ENCODE data around the gene RUSC2.
"Not testable (repeated sequence)": the region's sequence is repeated elsewhere in the genome, so short reads cannot be mapped to it uniquely, and the experiment has no call there.

The RUSC2 gene

DNA sequence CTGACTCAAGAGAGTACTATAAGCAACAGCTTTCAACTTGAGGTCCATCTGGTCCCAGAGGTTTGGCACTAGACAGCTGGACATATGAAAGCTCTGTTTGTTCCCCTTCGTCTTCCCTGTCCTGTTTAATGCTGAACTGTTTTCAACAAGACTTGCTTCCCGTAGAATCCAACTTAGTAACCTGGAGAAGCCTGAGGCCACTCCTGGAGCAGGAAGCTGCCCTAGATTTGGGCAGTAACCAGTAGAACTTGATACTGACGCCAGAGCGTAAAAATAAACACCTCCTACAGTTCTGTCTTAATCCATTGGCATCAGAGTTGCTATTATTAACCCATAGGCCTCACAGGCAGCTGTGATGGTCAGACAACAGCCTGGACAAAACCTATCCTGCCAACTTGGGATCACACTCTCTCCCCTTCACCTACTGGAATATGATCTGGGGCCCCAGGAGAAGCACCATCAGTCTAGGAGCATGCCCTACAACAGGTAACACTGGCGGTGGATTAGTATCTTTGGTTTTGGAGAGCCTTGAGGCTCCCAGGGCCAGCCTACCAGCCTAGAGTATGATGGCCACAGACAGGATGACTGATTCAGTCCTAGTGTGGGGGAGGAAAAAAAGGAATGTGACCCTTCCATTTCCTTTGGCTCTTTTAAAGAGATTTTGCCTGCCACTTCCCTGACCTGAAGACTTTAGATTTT, 29.2 kb downstream of the RUSC2 start:
- H3K36me3 ChIP-seq (ENCODE audit: control insufficient read depth in 4 of 4, insufficient read depth in 4 of 4, low read length in 3 of 4), result no peaks in the 10 kb centered on the region
- peak overlapping the region in 1 of 7 experiments; percentile 25 for H3K4me3 ChIP-seq (ENCODE audit: control insufficient read depth in 1 of 7, extremely low read depth in 1 of 7, insufficient read depth in 4 of 7, low read depth in 2 of 7, low read length in 6 of 7)
- H3K27me3 ChIP-seq (replicated peaks in 2 of 5; ENCODE audit: control insufficient read depth in 4 of 5, insufficient read depth in 5 of 5, low read length in 4 of 5), result no peaks in the 10 kb centered on the region
- no peaks in the 10 kb centered on the region for H3K9me3 ChIP-seq (ENCODE audit: control extremely low read depth in 1 of 5, control insufficient read depth in 4 of 5, insufficient read depth in 2 of 5, low read depth in 1 of 5, low read length in 4 of 5)
- 100% methylated on average over 3 of the region's 5 CpGs for WGBS (ENCODE audit: insufficient coverage)
- H3K27ac ChIP-seq (ENCODE audit: insufficient read depth in 1 of 2, low read depth in 1 of 2, low read length in 2 of 2, poor library complexity in 1 of 2, severe bottlenecking in 2 of 2), result no peak overlapping the region
- no peak for DNase-seq
- CTCF ChIA-PET, result interaction anchor here (0.9 to 1.8 kb wide), 4 partner anchors 13 to 71 kb away, joined by 3 to 8 read pairs (median 3); no protein-coding TSS in a partner anchor
- peaks cover 2 to 45% (median 15%) of the 10 kb centered on the region in 4 experiments for H3K4me1 ChIP-seq (ENCODE audit: control extremely low read depth in 1 of 4, control insufficient read depth in 4 of 4, insufficient read depth in 4 of 4, low read length in 3 of 4)
- POLR2A ChIA-PET, result no interaction called here

GRCh38 chr9:35519692-35520363, 29.9 kb downstream of the RUSC2 start:
- WGBS (ENCODE audit: insufficient coverage), result 100% methylated on average over 1 of the region's 1 CpG
- peaks cover 2 to 45% (median 15%) of the 10 kb centered on the region in 4 experiments for H3K4me1 ChIP-seq (ENCODE audit: control extremely low read depth in 1 of 4, control insufficient read depth in 4 of 4, insufficient read depth in 4 of 4, low read length in 3 of 4)
- CTCF ChIA-PET, result interaction anchor here (0.9 to 3.4 kb wide), 6 partner anchors 10 to 71 kb away, joined by 3 to 13 read pairs (median 4); partner anchors contain the start of gene RUSC2

GRCh38 chr9:35520364-35520710, 30.4 kb downstream of the RUSC2 start:
- H3K4me1 ChIP-seq (ENCODE audit: control extremely low read depth in 1 of 4, control insufficient read depth in 4 of 4, insufficient read depth in 4 of 4, low read length in 3 of 4), result peaks cover 2 to 45% (median 15%) of the 10 kb centered on the region in 4 experiments
- POLR2A ChIA-PET, result no interaction called here
- no peak overlapping the region for H3K4me3 ChIP-seq (ENCODE audit: control insufficient read depth in 1 of 7, extremely low read depth in 1 of 7, insufficient read depth in 4 of 7, low read depth in 2 of 7, low read length in 6 of 7)
- no peak for DNase-seq
- H3K36me3 ChIP-seq (ENCODE audit: control insufficient read depth in 4 of 4, insufficient read depth in 4 of 4, low read length in 3 of 4), result no peaks in the 10 kb centered on the region
- no peak overlapping the region for H3K27ac ChIP-seq (ENCODE audit: insufficient read depth in 1 of 2, low read depth in 1 of 2, low read length in 2 of 2, poor library complexity in 1 of 2, severe bottlenecking in 2 of 2)
- no peaks in the 10 kb centered on the region for H3K9me3 ChIP-seq (ENCODE audit: control extremely low read depth in 1 of 5, control insufficient read depth in 4 of 5, insufficient read depth in 2 of 5, low read depth in 1 of 5, low read length in 4 of 5)
- no peaks in the 10 kb centered on the region for H3K27me3 ChIP-seq (replicated peaks in 2 of 5; ENCODE audit: control insufficient read depth in 4 of 5, insufficient read depth in 5 of 5, low read length in 4 of 5)
- CTCF ChIA-PET, result interaction anchor here (1.0 to 3.4 kb wide), 6 partner anchors 11 to 72 kb away, joined by 3 to 13 read pairs (median 4); partner anchors contain the start of gene RUSC2
- WGBS (ENCODE audit: insufficient coverage), result 91% methylated on average over 1 of the region's 1 CpG

More at GRCh38 chr9:35519692-35520363, 29.9 kb downstream of the RUSC2 start:
- peak in 2 of 3 donors; percentile 61 to 71 for DNase-seq
- POLR2A ChIA-PET, result no interaction called here
- H3K4me3 ChIP-seq (ENCODE audit: control insufficient read depth in 1 of 7, extremely low read depth in 1 of 7, insufficient read depth in 4 of 7, low read depth in 2 of 7, low read length in 6 of 7), result no peak overlapping the region
- H3K27ac ChIP-seq (ENCODE audit: insufficient read depth in 1 of 2, low read depth in 1 of 2, low read length in 2 of 2, poor library complexity in 1 of 2, severe bottlenecking in 2 of 2), result no peak overlapping the region
- no peaks in the 10 kb centered on the region for H3K9me3 ChIP-seq (ENCODE audit: control extremely low read depth in 1 of 5, control insufficient read depth in 4 of 5, insufficient read depth in 2 of 5, low read depth in 1 of 5, low read length in 4 of 5)
- no peaks in the 10 kb centered on the region for H3K36me3 ChIP-seq (ENCODE audit: control insufficient read depth in 4 of 4, insufficient read depth in 4 of 4, low read length in 3 of 4)
- H3K27me3 ChIP-seq (replicated peaks in 2 of 5; ENCODE audit: control insufficient read depth in 4 of 5, insufficient read depth in 5 of 5, low read length in 4 of 5), result no peaks in the 10 kb centered on the region

DNA sequence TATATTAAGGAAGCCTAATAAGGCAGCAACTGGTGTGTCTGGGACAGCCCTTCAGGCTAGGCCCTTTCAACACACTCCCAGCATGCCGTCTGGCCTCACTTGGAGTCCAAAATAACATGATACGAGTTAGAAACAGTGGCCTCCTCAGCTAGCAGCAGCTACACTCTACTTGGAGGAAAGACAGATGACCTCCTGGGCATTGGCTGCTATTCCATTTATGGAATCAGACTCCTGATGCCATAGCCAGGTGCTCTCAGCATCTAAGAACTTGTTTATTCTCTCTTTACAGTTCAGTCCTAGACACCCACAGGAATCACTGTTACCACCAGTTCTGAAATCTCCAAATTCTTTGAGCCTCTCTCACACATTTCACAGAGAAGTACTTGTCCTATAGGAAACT, 31.8 kb downstream of the RUSC2 start:
- no peak for DNase-seq
- H3K27me3 ChIP-seq (replicated peaks in 2 of 5; ENCODE audit: control insufficient read depth in 4 of 5, insufficient read depth in 5 of 5, low read length in 4 of 5), result no peaks in the 10 kb centered on the region
- no peaks in the 10 kb centered on the region for H3K36me3 ChIP-seq (ENCODE audit: control insufficient read depth in 4 of 4, insufficient read depth in 4 of 4, low read length in 3 of 4)
- H3K9me3 ChIP-seq (ENCODE audit: control extremely low read depth in 1 of 5, control insufficient read depth in 4 of 5, insufficient read depth in 2 of 5, low read depth in 1 of 5, low read length in 4 of 5), result no peaks in the 10 kb centered on the region
- 100% methylated on average over 2 of the region's 2 CpGs for WGBS (ENCODE audit: insufficient coverage)
- no peak overlapping the region for H3K27ac ChIP-seq (ENCODE audit: insufficient read depth in 1 of 2, low read depth in 1 of 2, low read length in 2 of 2, poor library complexity in 1 of 2, severe bottlenecking in 2 of 2)
- H3K4me1 ChIP-seq (ENCODE audit: control extremely low read depth in 1 of 4, control insufficient read depth in 4 of 4, insufficient read depth in 4 of 4, low read length in 3 of 4), result peaks cover 5 to 45% (median 21%) of the 10 kb centered on the region in 4 experiments
- CTCF ChIA-PET, result interaction anchor here (0.9 to 3.4 kb wide), 4 partner anchors 15 to 32 kb away, joined by 3 to 13 read pairs (median 6); partner anchors contain the start of gene RUSC2
- H3K4me3 ChIP-seq (ENCODE audit: control insufficient read depth in 1 of 7, extremely low read depth in 1 of 7, insufficient read depth in 4 of 7, low read depth in 2 of 7, low read length in 6 of 7), result no peak overlapping the region
- POLR2A ChIA-PET, result no interaction called here

- Histone ChIP-seq H3K4me3 (ENCODE audit: control insufficient read depth in 1 of 7, extremely low read depth in 1 of 7, insufficient read depth in 4 of 7, low read depth in 2 of 7, low read length in 6 of 7) (no peak overlapping the region), H3K4me1 (ENCODE audit: control extremely low read depth in 1 of 4, control insufficient read depth in 4 of 4, insufficient read depth in 4 of 4, low read length in 3 of 4) (peaks cover 5 to 45% (median 18%) of the 10 kb centered on the region in 4 experiments), H3K27ac (ENCODE audit: insufficient read depth in 1 of 2, low read depth in 1 of 2, low read length in 2 of 2, poor library complexity in 1 of 2, severe bottlenecking in 2 of 2) (no peak overlapping the region), H3K36me3 (ENCODE audit: control insufficient read depth in 4 of 4, insufficient read depth in 4 of 4, low read length in 3 of 4) (no peaks in the 10 kb centered on the region), H3K9me3 (ENCODE audit: control extremely low read depth in 1 of 5, control insufficient read depth in 4 of 5, insufficient read depth in 2 of 5, low read depth in 1 of 5, low read length in 4 of 5) (no peaks in the 10 kb centered on the region), H3K27me3 (replicated peaks in 2 of 5; ENCODE audit: control insufficient read depth in 4 of 5, insufficient read depth in 5 of 5, low read length in 4 of 5) (no peaks in the 10 kb centered on the region)
- no peak for DNase-seq
- ChIA-PET CTCF (interaction anchor here (0.9 to 3.4 kb wide), 3 partner anchors 16 to 31 kb away, joined by 3 to 13 read pairs (median 5); no protein-coding TSS in a partner anchor), POLR2A (no interaction called here)
These were observed 32.3 kb downstream of the RUSC2 start for GRCh38 chr9:35522187-35522586.

GRCh38 chr9:35522700-35523099, 32.8 kb downstream of the RUSC2 start:
- Histone ChIP-seq H3K27me3 (replicated peaks in 2 of 5; ENCODE audit: control insufficient read depth in 4 of 5, insufficient read depth in 5 of 5, low read length in 4 of 5) (no peaks in the 10 kb centered on the region), H3K27ac (ENCODE audit: insufficient read depth in 1 of 2, low read depth in 1 of 2, low read length in 2 of 2, poor library complexity in 1 of 2, severe bottlenecking in 2 of 2) (no peak overlapping the region), H3K36me3 (ENCODE audit: control insufficient read depth in 4 of 4, insufficient read depth in 4 of 4, low read length in 3 of 4) (no peaks in the 10 kb centered on the region), H3K9me3 (ENCODE audit: control extremely low read depth in 1 of 5, control insufficient read depth in 4 of 5, insufficient read depth in 2 of 5, low read depth in 1 of 5, low read length in 4 of 5) (no peaks in the 10 kb centered on the region), H3K4me1 (ENCODE audit: control extremely low read depth in 1 of 4, control insufficient read depth in 4 of 4, insufficient read depth in 4 of 4, low read length in 3 of 4) (peaks cover 5 to 44% (median 17%) of the 10 kb centered on the region in 4 experiments), H3K4me3 (ENCODE audit: control insufficient read depth in 1 of 7, extremely low read depth in 1 of 7, insufficient read depth in 4 of 7, low read depth in 2 of 7, low read length in 6 of 7) (no peak overlapping the region)
- 100% methylated on average over 1 of the region's 1 CpG for WGBS (ENCODE audit: insufficient coverage)
- no peak for DNase-seq
- ChIA-PET POLR2A (no interaction called here), CTCF (interaction anchor here (0.9 to 3.4 kb wide), 3 partner anchors 26 to 38 kb away, joined by 3 to 13 read pairs (median 3); no protein-coding TSS in a partner anchor)

GRCh38 chr9:35523556-35523955, 33.6 kb downstream of the RUSC2 start:
- DNase-seq; POLR2A ChIA-PET; H3K27ac ChIP-seq (ENCODE audit: insufficient read depth in 1 of 2, low read depth in 1 of 2, low read length in 2 of 2, poor library complexity in 1 of 2, severe bottlenecking in 2 of 2); H3K36me3 ChIP-seq (ENCODE audit: control insufficient read depth in 4 of 4, insufficient read depth in 4 of 4, low read length in 3 of 4); H3K27me3 ChIP-seq (replicated peaks in 2 of 5; ENCODE audit: control insufficient read depth in 4 of 5, insufficient read depth in 5 of 5, low read length in 4 of 5); H3K4me3 ChIP-seq (ENCODE audit: control insufficient read depth in 1 of 7, extremely low read depth in 1 of 7, insufficient read depth in 4 of 7, low read depth in 2 of 7, low read length in 6 of 7); H3K9me3 ChIP-seq (ENCODE audit: control extremely low read depth in 1 of 5, control insufficient read depth in 4 of 5, insufficient read depth in 2 of 5, low read depth in 1 of 5, low read length in 4 of 5): not testable (repeated sequence)
- CTCF ChIA-PET, result interaction anchor here (1.0 to 3.4 kb wide), 3 partner anchors 30 to 38 kb away, joined by 3 to 13 read pairs (median 3); partner anchors contain the start of gene RUSC2
- H3K4me1 ChIP-seq (ENCODE audit: control extremely low read depth in 1 of 4, control insufficient read depth in 4 of 4, insufficient read depth in 4 of 4, low read length in 3 of 4), result peaks cover 5 to 41% (median 17%) of the 10 kb centered on the region in 4 experiments

Data from common myeloid progenitor, CD34-positive (primary cell).